Stimulated activated memory B cell treated with anti-CD40 and anti-IgM and Interleukin-4, amounts not matched to agents 10 μg/mL and 1 μg/mL and 100 μg/mL, for 72 hours (primary cell): ENCODE results near the gene LECT2.

Source experiments
- ATAC-seq: fragments of 150-1000 bp; cut with Tn5 transposase; 2 replicates; pipeline ENCODE4 v1.10.0; 2021
- H3K27ac Mint-ChIP-seq: one replicate; pipeline ENCODE4 v1.8.0; 2022; ENCODE audit warnings: mild to moderate bottlenecking, mixed read lengths
- H3K27me3 Mint-ChIP-seq: one replicate; pipeline ENCODE4 v1.8.0; 2022; ENCODE audit warnings: mixed read lengths
- H3K36me3 Mint-ChIP-seq: one replicate; pipeline ENCODE4 v1.8.0; 2022; ENCODE audit warnings: mixed read lengths
- H3K4me1 Mint-ChIP-seq: one replicate; pipeline ENCODE4 v1.8.0; 2022; ENCODE audit warnings: mixed read lengths
- H3K4me3 Mint-ChIP-seq: one replicate; pipeline ENCODE4 v1.8.0; 2022; ENCODE audit warnings: mild to moderate bottlenecking, moderate library complexity, mixed read lengths
- H3K9me3 Mint-ChIP-seq: one replicate; pipeline ENCODE4 v1.8.0; 2022; ENCODE audit warnings: mixed read lengths

Gene LECT2

DNA sequence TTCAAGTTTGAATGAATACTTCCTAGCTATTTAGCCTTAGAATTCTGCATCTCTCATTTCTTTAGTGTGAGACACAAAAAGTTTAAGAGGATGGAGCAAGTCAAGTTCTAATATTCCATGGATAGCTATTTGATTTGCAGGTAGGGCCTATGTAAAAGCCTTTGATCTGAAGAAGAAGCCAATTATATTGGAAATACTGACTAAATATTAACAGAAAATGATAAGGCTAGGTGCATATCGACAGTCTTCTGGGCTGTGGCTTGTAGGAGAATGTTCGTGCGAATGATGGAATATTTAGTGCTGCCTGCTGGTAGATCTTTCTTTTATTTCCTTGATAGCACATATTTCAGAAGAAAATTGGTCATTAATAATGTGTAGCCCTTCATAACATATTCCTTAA is at the start of gene LECT2:
Gene LECT2 (minus strand): TSS at position 85 of the 400 bp plus-strand sequence. CDS start 150 bp downstream, outside the sequence.
- Mint-ChIP-seq H3K9me3 (peaks cover 3% of the 10 kb centered on the region), H3K27me3 (peaks cover 6% of the 10 kb centered on the region), H3K27ac (no peak within 1 kb of the TSS), H3K36me3 (no peaks in the 10 kb centered on the region), H3K4me1 (no peaks in the 10 kb centered on the region), H3K4me3 (no peak within 1 kb of the TSS)
- ATAC-seq = no peak

DNA sequence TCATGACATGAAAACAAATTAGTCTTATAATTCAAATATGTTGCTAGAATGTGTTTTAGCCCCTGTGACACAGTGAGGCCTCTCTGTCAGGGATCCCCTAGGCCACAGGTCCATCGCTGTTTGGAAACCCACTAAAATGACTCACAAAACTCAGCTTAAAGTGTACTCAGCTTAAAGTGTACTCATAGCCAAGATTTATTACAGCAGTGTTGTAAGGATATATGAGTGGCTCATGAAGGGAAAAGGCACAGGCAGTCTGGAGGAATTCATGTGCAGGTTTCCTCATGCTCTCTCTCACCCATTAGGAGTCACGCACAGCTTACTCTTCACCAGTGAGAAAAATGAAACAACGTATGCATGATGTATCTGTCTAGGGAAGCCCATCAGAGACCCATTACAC is 49.7 kb upstream of the LECT2 start:
- Mint-ChIP-seq H3K4me3 (no peak overlapping the region), H3K9me3 (no peaks in the 10 kb centered on the region), H3K27ac (no peak overlapping the region), H3K36me3 (no peaks in the 10 kb centered on the region), H3K27me3 (peaks cover 25% of the 10 kb centered on the region), H3K4me1 (no peaks in the 10 kb centered on the region)
- no peak for ATAC-seq

DNA sequence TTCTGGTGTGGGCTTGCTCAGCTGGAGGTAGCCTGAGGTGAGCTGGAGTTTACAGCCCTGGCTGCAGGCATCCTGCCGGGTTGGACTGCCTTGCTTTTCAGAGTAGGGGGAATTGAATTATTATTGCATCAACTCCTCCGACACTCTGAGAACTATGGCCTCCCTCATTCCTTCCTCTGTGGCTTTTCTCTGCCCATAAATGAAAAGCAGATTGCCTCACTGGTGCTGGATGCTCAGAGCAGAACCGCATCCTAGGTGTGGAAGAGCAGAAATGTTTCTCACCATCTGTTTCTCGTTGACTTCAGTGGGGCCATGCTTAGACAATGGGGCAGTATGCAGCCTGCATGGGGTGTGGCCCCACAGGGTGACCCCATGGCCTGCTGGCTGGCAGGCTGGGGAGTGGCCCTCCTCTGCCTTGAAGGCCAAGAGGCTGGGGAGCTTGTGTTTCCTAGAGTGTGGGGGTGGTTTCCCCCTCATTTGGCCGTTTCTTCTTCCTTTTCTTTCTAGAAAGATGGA is 46.7 kb upstream of the LECT2 start:
- H3K9me3 Mint-ChIP-seq = no peaks in the 10 kb centered on the region
- H3K36me3 Mint-ChIP-seq = no peaks in the 10 kb centered on the region
- H3K27me3 Mint-ChIP-seq = peaks cover 29% of the 10 kb centered on the region
- H3K4me3 Mint-ChIP-seq = no peak overlapping the region
- no peak overlapping the region for H3K27ac Mint-ChIP-seq
- no peaks in the 10 kb centered on the region for H3K4me1 Mint-ChIP-seq
- no peak for ATAC-seq

DNA sequence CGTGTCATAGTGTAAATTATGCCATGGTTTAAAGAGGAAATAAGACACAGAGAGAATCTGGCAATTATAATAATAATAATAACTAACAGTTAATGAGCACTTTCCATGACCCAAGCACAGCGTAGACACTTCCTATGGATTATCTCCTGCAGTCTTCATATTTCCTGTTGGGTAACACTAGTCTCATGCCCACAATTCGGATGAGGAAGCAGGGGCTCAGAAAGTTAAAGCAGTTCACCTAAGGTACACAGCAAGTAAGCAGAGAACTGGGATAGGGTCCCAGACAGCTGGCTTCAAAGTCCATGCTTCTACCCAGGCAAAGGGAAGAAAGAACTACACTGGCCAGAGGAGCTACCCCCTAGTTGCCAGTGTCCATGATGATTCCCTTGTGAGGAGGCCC is 46.1 kb upstream of the LECT2 start:
- no peak for ATAC-seq
- Mint-ChIP-seq H3K4me1 (no peaks in the 10 kb centered on the region), H3K27me3 (peaks cover 34% of the 10 kb centered on the region), H3K36me3 (no peaks in the 10 kb centered on the region), H3K4me3 (no peak overlapping the region), H3K27ac (no peak overlapping the region), H3K9me3 (no peaks in the 10 kb centered on the region)

DNA sequence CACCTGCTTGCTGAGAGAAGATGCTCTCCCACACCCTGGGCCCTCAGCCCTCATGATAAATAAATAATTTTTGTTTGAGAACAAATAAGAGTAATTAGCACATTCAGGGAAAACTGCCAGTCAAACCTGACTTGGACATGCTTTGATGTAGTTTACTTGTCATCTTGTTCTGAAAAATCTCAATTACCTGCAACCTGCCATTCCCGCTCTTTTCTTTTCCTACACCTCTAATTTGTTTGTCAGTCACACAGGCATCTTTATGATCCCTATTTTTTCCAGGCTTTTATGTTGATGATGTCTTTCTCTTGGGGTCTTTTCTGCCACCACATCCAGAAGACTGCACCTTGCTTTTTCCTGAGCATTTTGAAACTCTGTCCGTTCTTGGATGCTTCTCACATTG is 45.4 kb upstream of the LECT2 start:
- Mint-ChIP-seq H3K9me3 (no peaks in the 10 kb centered on the region), H3K27me3 (peaks cover 36% of the 10 kb centered on the region), H3K4me3 (no peak overlapping the region), H3K27ac (no peak overlapping the region), H3K4me1 (no peaks in the 10 kb centered on the region), H3K36me3 (no peaks in the 10 kb centered on the region)
- no peak for ATAC-seq

DNA sequence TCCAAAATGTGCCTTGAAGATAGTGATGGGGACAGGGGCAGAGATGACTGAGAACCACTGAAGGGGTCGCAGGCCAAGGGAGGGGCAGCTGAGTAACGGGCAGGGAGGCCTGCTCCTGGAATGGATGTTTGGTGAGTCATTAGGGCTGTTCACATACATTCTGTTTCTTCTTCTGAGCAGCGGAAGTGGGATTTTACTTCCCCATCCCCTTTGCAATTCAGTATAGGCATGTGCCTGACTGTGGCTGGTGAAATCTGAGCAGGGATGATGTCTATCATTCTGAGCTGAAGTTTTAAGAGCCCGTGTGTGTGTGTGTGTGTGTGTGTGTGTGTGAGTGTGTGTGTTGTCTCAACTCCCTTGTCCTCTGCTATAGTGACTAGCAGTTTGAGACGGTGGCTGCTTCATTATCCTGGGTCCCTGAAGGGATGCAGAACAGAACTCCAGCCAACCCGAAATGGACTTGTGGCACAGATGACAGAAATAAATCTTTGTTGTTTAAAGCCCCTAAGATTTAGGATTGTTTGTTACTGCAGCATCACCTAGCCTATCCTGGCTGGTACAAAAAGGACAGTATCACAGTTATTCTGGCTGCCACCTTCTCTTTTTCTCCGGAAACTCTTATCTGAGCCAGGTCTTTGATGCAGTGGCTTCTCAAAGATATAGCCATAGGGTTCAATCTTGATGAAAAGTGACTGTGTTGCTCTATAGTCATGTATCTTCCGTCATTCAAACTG is 44.8 kb upstream of the LECT2 start:
- Mint-ChIP-seq H3K27ac (no peak overlapping the region), H3K36me3 (no peaks in the 10 kb centered on the region), H3K9me3 (peaks cover 3% of the 10 kb centered on the region), H3K4me3 (no peak overlapping the region), H3K27me3 (peaks cover 42% of the 10 kb centered on the region), H3K4me1 (no peaks in the 10 kb centered on the region)
- no peak for ATAC-seq

DNA sequence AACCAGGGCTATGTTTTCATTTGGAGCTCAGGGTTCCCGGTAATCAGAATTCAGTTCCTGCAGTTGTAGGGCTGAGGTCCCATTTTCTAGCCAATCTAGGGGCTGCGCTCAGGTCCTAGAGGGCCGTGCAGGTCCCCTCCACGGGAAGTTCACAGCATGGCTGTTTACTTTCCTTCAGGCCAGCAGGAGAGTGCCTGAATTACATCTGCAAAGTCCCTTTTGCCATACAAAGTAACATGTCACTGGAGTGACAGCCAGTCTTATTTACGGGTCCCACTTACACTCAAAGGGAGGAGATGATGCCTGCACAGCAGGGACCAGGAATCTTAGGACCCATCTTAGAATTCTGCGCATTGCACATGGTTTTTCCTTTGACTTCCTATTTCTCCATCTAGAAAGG is 44.1 kb upstream of the LECT2 start:
- Mint-ChIP-seq H3K36me3 (no peaks in the 10 kb centered on the region), H3K27me3 (peaks cover 44% of the 10 kb centered on the region), H3K9me3 (peaks cover 3% of the 10 kb centered on the region), H3K27ac (no peak overlapping the region), H3K4me3 (no peak overlapping the region), H3K4me1 (no peaks in the 10 kb centered on the region)
- no peak for ATAC-seq

DNA sequence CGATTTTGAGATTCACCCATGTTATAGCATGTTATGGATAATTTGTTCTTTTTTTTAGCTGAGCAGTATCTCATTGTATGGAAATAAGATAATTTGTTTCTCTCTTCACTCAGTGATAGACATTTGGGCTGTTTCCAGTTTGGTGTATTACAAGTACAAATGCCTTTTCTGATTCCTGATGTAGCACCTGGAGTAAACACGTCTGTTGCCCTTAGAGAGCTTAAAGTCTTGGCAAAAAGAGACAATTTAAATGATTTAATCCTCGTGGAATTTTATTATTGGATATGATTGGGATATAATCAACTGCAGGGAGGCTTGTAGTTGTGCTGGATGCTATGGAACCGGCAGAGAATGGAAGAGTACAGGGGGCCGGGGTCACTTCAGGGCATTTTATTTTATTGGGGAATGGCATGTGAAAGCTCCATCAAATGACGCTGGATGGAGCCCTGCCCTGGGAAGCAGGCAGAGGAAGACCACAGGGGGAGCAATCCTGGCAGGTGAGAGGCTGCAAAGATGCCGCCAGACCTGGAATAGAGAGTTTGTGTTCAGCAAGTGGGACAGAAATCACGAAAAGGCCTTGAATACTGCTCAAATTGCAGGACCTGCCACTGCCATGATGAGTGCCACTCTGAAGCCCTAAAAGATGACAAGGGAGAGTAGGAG is 43.0 kb upstream of the LECT2 start:
- Mint-ChIP-seq H3K27me3 (peaks cover 44% of the 10 kb centered on the region), H3K4me3 (no peak overlapping the region), H3K9me3 (peaks cover 3% of the 10 kb centered on the region), H3K27ac (no peak overlapping the region), H3K4me1 (no peaks in the 10 kb centered on the region), H3K36me3 (no peaks in the 10 kb centered on the region)
- ATAC-seq = no peak

DNA sequence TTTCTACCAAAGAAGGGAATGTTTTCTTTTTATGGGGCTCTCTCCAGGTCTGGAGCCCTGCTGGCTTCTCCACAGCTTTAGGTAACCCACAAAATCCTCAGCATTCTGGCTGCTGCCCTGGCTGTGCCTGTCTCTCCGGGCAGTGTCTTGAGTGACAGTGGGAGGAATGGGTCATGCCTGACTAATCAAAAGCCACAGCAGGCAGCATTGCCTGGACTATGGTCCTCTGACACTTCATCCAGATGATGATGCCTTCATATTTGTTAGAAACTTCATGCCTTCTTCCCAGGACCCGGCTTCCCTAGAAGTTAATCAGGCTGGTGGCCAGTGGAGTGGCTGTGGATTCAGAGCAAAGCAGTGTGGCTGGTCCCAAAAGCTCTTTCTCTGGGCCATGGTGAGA is 41.8 kb upstream of the LECT2 start:
- no peak for ATAC-seq
- no peak overlapping the region for H3K27ac Mint-ChIP-seq
- H3K4me3 Mint-ChIP-seq = no peak overlapping the region

DNA sequence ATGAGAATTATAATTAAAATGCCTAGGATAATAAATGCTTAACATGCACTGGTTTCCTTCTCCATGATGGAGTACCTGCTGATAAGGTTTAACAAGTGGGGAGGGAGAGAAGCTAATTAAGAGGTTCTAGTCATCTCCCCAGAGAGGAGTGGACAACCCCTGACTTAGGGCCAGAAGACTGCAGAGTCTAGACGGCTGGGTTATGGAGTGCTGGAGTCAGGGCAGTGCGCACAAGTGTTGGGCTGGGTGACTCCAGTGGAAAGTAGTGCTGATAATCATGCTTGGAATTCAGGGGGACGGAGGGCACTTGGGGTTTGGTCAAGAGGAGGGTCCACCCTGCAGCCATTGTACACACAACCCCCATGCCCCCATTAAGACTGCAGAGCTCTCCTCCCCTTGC is 41.2 kb upstream of the LECT2 start:
- Mint-ChIP-seq H3K27ac (no peak overlapping the region), H3K27me3 (peaks cover 44% of the 10 kb centered on the region), H3K9me3 (peaks cover 3% of the 10 kb centered on the region), H3K4me1 (no peaks in the 10 kb centered on the region), H3K4me3 (no peak overlapping the region), H3K36me3 (no peaks in the 10 kb centered on the region)
- peak; percentile 47 for ATAC-seq

More for the DNA sequence above, 41.8 kb upstream of the LECT2 start:
- Mint-ChIP-seq H3K9me3 (peaks cover 3% of the 10 kb centered on the region), H3K27me3 (peaks cover 44% of the 10 kb centered on the region), H3K4me1 (no peaks in the 10 kb centered on the region), H3K36me3 (no peaks in the 10 kb centered on the region)

DNA sequence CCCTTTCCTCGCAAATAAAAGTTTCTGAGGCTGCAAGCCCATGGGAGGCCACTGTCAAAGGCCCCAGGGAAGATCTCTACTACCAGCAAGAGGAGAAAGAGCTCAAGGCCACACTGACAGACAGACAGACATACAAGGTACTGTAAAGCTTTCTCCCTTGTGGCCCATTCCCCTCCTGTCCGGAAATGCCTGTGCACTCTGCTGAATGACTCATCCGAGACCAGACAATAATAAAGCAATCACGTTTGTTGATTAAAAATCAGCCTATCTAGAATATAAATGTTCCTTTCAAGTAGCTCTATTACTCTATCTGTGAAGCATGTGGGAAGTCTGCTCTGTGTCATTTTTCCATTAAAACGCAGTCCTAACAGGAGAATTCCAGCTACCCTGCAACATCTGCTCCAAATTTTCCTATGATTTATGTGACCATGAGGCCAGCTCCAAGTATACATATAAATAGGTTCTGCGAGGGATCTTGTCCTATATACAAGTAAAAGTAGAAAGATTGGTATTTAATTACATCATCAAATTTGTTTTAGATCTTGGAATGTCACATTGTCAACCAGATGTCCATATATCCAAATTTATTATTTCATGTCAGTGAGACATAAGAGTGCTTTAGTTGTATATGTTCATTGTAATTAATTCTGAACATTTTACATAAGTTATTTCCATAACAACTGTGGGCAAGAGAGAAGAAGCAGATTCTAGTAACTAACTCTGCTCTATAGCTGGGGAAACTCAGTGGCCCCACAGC is 39.3 kb upstream of the LECT2 start:
- Mint-ChIP-seq H3K4me3 (no peak overlapping the region), H3K36me3 (no peaks in the 10 kb centered on the region), H3K4me1 (no peaks in the 10 kb centered on the region), H3K9me3 (peaks cover 3% of the 10 kb centered on the region), H3K27me3 (peaks cover 53% of the 10 kb centered on the region), H3K27ac (no peak overlapping the region)
- ATAC-seq = no peak

DNA sequence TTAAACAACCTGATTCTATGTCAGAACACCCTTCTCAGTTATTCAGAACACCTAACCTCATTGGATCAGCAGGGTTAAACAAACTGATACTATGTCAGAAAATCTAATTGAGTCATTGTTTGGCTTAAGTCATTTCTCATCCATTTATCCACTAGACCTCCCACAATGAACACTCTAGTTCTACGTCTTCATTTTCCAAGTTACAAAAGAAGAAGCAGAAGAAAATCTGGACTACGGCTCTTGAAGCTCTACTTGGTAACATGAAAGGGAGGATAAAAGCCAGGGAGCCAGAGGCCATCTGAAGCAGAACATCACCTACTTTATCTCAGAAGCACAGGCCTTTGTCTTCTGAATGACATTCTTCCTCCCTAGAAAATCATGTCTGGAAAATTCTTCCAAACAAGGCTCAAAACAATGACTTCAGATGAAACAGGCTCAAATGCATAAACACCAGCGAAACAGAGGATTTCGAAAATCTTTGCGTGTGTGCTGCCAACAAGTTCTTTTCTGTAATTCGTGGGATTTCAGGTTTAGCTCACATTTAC is 38.6 kb upstream of the LECT2 start:
- Mint-ChIP-seq H3K9me3 (peaks cover 3% of the 10 kb centered on the region), H3K27ac (no peak overlapping the region), H3K27me3 (peaks cover 59% of the 10 kb centered on the region), H3K4me1 (no peaks in the 10 kb centered on the region), H3K4me3 (no peak overlapping the region), H3K36me3 (no peaks in the 10 kb centered on the region)
- no peak for ATAC-seq

DNA sequence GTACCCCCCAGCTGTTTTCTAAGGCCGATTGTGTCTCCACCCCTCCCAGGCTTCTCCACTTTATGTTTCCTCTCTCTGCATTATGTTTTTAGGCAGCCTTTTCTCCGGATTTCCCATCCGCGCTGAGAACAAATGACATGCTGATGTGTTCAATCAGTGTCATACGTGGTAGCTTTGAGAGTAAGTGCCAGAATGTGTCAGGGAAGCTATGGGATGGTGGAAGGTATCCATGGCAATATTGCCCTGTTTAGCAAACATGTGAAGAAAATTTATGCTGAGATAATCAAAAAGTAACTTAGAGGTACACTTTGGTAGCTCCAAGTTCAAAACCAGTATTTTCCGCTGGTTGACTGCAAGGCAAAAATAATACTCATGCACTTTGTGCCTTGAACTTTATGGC is 36.6 kb upstream of the LECT2 start:
- Mint-ChIP-seq H3K9me3 (peaks cover 3% of the 10 kb centered on the region), H3K27me3 (peaks cover 43% of the 10 kb centered on the region), H3K4me1 (no peaks in the 10 kb centered on the region), H3K27ac (no peak overlapping the region), H3K4me3 (no peak overlapping the region), H3K36me3 (no peaks in the 10 kb centered on the region)
- no peak for ATAC-seq

DNA sequence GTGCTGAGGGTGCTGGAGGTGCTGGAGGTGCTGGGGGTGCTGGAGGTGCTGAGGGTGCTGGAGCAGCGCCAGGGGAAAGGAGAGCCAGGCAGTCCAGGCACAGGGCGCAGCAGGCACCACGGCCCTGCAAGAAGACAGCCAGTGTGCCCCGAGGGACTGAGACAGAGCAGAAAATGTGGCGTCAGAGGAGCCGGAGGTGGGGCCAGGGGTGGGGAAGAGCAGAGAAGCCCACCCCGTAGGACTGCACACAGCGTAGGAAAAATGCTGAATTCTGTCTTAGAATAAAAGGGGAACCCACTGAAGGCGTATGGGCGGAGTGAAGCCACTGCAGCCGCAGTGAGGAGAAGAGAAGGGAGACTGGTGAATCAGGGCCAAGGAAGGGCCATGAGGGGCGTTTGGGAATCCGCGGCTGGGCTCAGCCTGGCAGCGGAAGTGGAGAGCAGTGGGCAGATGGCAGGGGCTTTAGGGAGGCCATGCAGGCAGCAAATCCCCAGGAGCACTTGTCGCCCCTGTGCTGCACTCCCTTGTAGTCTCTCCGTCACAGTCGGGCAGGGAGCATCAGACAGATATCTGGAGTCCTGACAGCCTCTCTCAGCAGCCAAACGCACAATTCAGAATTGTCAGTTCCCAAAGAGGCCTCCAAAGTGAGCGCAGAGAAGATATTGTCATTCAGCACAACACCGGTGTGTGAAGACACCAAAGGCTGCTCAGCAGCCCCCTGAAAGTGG is 35.9 kb upstream of the LECT2 start:
- ATAC-seq = no peak
- Mint-ChIP-seq H3K27ac (no peak overlapping the region), H3K4me3 (no peak overlapping the region), H3K36me3 (no peaks in the 10 kb centered on the region), H3K27me3 (peaks cover 38% of the 10 kb centered on the region), H3K4me1 (no peaks in the 10 kb centered on the region), H3K9me3 (peaks cover 3% of the 10 kb centered on the region)

DNA sequence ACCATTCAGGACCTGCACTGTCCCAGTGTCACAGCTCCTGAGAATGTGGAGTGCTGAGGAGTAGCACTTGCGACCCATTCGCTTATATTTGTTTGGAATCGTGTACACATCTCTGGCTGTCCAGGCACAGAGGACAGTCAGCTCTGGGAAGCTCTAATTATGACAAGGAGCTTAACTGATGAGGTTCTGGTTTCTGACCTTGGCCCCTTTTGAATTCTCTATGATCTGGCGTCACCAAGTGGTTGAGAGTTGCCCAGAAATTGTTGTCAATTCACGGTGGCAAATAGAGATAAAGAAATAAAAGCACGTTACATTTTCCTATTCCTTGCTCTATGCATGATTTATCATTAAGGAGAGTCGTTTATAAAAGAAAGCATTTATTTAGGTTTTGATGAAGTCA is 34.9 kb upstream of the LECT2 start:
- peaks cover under 1% of the 10 kb centered on the region for H3K9me3 Mint-ChIP-seq
- H3K4me3 Mint-ChIP-seq = no peak overlapping the region
- H3K36me3 Mint-ChIP-seq = no peaks in the 10 kb centered on the region
- H3K27me3 Mint-ChIP-seq = peaks cover 32% of the 10 kb centered on the region
- H3K4me1 Mint-ChIP-seq = no peaks in the 10 kb centered on the region
- no peak overlapping the region for H3K27ac Mint-ChIP-seq
- no peak for ATAC-seq
